Measurements from ENCODE around the gene TOP2B.

TOP2B gene

GRCh38 chr3:25578059-25578458 lies 86.6 kb downstream of the TOP2B start:
- no peaks in the 10 kb centered on the region for H3K36me3 ChIP-seq (replicated peaks; ENCODE audit: low read depth, low read length)
- H3K9ac ChIP-seq (ENCODE audit: low read length): no peak overlapping the region
- H3K4me3 ChIP-seq (ENCODE audit: low read length): no peak overlapping the region
- H3K4me2 ChIP-seq (ENCODE audit: low read length): no peak overlapping the region
- no peaks in the 10 kb centered on the region for H3K79me2 ChIP-seq (ENCODE audit: low read length)
- H2AFZ ChIP-seq (ENCODE audit: low read depth, low read length): no peak overlapping the region
- peaks cover 7% of the 10 kb centered on the region; the same call in 1 of the 2 replicates for H3K27me3 ChIP-seq (ENCODE audit: low read depth, low read length)
- no peaks in the 10 kb centered on the region for H3K9me3 ChIP-seq (ENCODE audit: insufficient read depth, low read length)
- TF ChIP-seq CTCF (IDR thresholded peaks at IDR 0.05; ENCODE audit: low read depth, low read length): no peak
- TF ChIP-seq EZH2phosphoT487 (IDR thresholded peaks at IDR 0.05; ENCODE audit: low read depth): no peak
- no peaks in the 10 kb centered on the region for H3K4me1 ChIP-seq (ENCODE audit: low read length)
- H4K20me1 ChIP-seq (ENCODE audit: insufficient read depth, low read length): no peaks in the 10 kb centered on the region
- H3K27ac ChIP-seq (ENCODE audit: low read length): no peak overlapping the region

- no peaks in the 10 kb centered on the region for H3K36me3 ChIP-seq (replicated peaks; ENCODE audit: low read depth, low read length)
- no peak for TF ChIP-seq EZH2phosphoT487 (IDR thresholded peaks at IDR 0.05; ENCODE audit: low read depth)
- TF ChIP-seq CTCF (IDR thresholded peaks at IDR 0.05; ENCODE audit: low read depth, low read length): peak; percentile 9; the same call in 1 of the 2 replicates
- no peaks in the 10 kb centered on the region for H3K9me3 ChIP-seq (ENCODE audit: insufficient read depth, low read length)
- H3K27me3 ChIP-seq (ENCODE audit: low read depth, low read length): peaks cover 7% of the 10 kb centered on the region; the same call in 1 of the 2 replicates
- H3K4me3 ChIP-seq (ENCODE audit: low read length): no peak overlapping the region
- H3K4me1 ChIP-seq (ENCODE audit: low read length): no peaks in the 10 kb centered on the region
- no peaks in the 10 kb centered on the region for H4K20me1 ChIP-seq (ENCODE audit: insufficient read depth, low read length)
- H3K79me2 ChIP-seq (ENCODE audit: low read length): no peaks in the 10 kb centered on the region
- H2AFZ ChIP-seq (ENCODE audit: low read depth, low read length): no peak overlapping the region
- H3K4me2 ChIP-seq (ENCODE audit: low read length): no peak overlapping the region
- H3K27ac ChIP-seq (ENCODE audit: low read length): no peak overlapping the region
- H3K9ac ChIP-seq (ENCODE audit: low read length): no peak overlapping the region
Observed at GRCh38 chr3:25576831-25577454, 87.8 kb downstream of the TOP2B start.

- Histone ChIP-seq H3K4me3 (ENCODE audit: low read length) (no peak overlapping the region), H3K27me3 (ENCODE audit: low read depth, low read length) (peaks cover 7% of the 10 kb centered on the region; the same call in 1 of the 2 replicates), H3K36me3 (replicated peaks; ENCODE audit: low read depth, low read length) (no peaks in the 10 kb centered on the region), H3K27ac (ENCODE audit: low read length) (no peak overlapping the region), H4K20me1 (ENCODE audit: insufficient read depth, low read length) (no peaks in the 10 kb centered on the region), H3K9me3 (ENCODE audit: insufficient read depth, low read length) (no peaks in the 10 kb centered on the region), H3K9ac (ENCODE audit: low read length) (no peak overlapping the region), H3K79me2 (ENCODE audit: low read length) (no peaks in the 10 kb centered on the region), H2AFZ (ENCODE audit: low read depth, low read length) (no peak overlapping the region), H3K4me2 (ENCODE audit: low read length) (no peak overlapping the region), H3K4me1 (ENCODE audit: low read length) (no peaks in the 10 kb centered on the region)
- no peak for TF ChIP-seq EZH2phosphoT487 (IDR thresholded peaks at IDR 0.05; ENCODE audit: low read depth)
- no peak for TF ChIP-seq CTCF (IDR thresholded peaks at IDR 0.05; ENCODE audit: low read depth, low read length)
Observed at GRCh38 chr3:25576146-25576545, 88.6 kb downstream of the TOP2B start.

- H3K27ac ChIP-seq (ENCODE audit: low read length): no peak overlapping the region
- H3K9me3 ChIP-seq (ENCODE audit: insufficient read depth, low read length): no peaks in the 10 kb centered on the region
- H3K9ac ChIP-seq (ENCODE audit: low read length): no peak overlapping the region
- peaks cover 7% of the 10 kb centered on the region; the same call in 1 of the 2 replicates for H3K27me3 ChIP-seq (ENCODE audit: low read depth, low read length)
- H3K4me1 ChIP-seq (ENCODE audit: low read length): no peaks in the 10 kb centered on the region
- H3K4me2 ChIP-seq (ENCODE audit: low read length): no peak overlapping the region
- no peak overlapping the region for H2AFZ ChIP-seq (ENCODE audit: low read depth, low read length)
- H3K36me3 ChIP-seq (replicated peaks; ENCODE audit: low read depth, low read length): no peaks in the 10 kb centered on the region
- no peaks in the 10 kb centered on the region for H4K20me1 ChIP-seq (ENCODE audit: insufficient read depth, low read length)
- no peaks in the 10 kb centered on the region for H3K79me2 ChIP-seq (ENCODE audit: low read length)
- no peak overlapping the region for H3K4me3 ChIP-seq (ENCODE audit: low read length)
- TF ChIP-seq CTCF (IDR thresholded peaks at IDR 0.05; ENCODE audit: low read depth, low read length): no peak
- no peak for TF ChIP-seq EZH2phosphoT487 (IDR thresholded peaks at IDR 0.05; ENCODE audit: low read depth)
Observed at GRCh38 chr3:25575001-25575400, 89.7 kb downstream of the TOP2B start.
